DOHH2 (cell line): ENCODE measurements around the gene COL6A5.

Source experiments
- H3F3A ChIP-seq: fragments of 200-600 bp; sonication (generic), shearing (Covaris generic); 2 replicates; pipeline ENCODE4 v1.6.0; 2016; ENCODE audit warnings: antibody characterized with exemption, mild to moderate bottlenecking; ENCODE audit not compliant: control insufficient read depth, insufficient read depth
- H3K27ac ChIP-seq: fragments of 200-600 bp; sonication (generic); 2 replicates; pipeline ENCODE4 v1.5.1; 2014; ENCODE audit warnings: low read depth, mild to moderate bottlenecking, low read length, moderate library complexity
- H3K27me3 ChIP-seq: fragments of 200-600 bp; sonication (generic); 2 replicates; pipeline ENCODE4 v1.6.1; 2014; ENCODE audit warnings: mild to moderate bottlenecking, low read length, mixed read lengths; ENCODE audit not compliant: control insufficient read depth
- H3K36me3 ChIP-seq: fragments of 200-600 bp; sonication (generic); 2 replicates; pipeline ENCODE4 v1.6.1; 2014; ENCODE audit warnings: mild to moderate bottlenecking, low read length, moderate library complexity, mixed read lengths; ENCODE audit not compliant: control insufficient read depth
- H3K4me1 ChIP-seq: fragments of 200-600 bp; sonication (generic); 2 replicates; pipeline ENCODE4 v1.6.1; 2014; ENCODE audit warnings: mild to moderate bottlenecking, low read length, mixed read lengths; ENCODE audit not compliant: control insufficient read depth
- H3K4me2 ChIP-seq: fragments of 200-600 bp; sonication (generic); 2 replicates; pipeline ENCODE4 v1.6.0; 2014; ENCODE audit warnings: mild to moderate bottlenecking, low read length, moderate library complexity
- H3K4me3 ChIP-seq: fragments of 200-600 bp; sonication (generic); 2 replicates; pipeline ENCODE4 v1.5.1; 2014; ENCODE audit warnings: mild to moderate bottlenecking, low read length, mixed read lengths
- H3K79me2 ChIP-seq: fragments of 200-600 bp; sonication (generic); 2 replicates; pipeline ENCODE4 v1.6.1; 2014; ENCODE audit warnings: mild to moderate bottlenecking, low read length, mixed read lengths; ENCODE audit not compliant: control insufficient read depth
- H3K9me2 ChIP-seq: fragments of 200-600 bp; sonication (generic); replicated peaks from 2 replicates; pipeline ENCODE4 v1.6.1; 2014; ENCODE audit warnings: mild to moderate bottlenecking, low read length, mixed read lengths; ENCODE audit not compliant: control insufficient read depth
- H3K9me3 ChIP-seq: fragments of 200-600 bp; sonication (generic); 2 replicates; pipeline ENCODE4 v1.6.1; 2014; ENCODE audit warnings: antibody characterized with exemption, low read length, mixed read lengths; ENCODE audit not compliant: control insufficient read depth, insufficient read depth
- H4K20me1 ChIP-seq: fragments of 200-600 bp; sonication (generic); 2 replicates; pipeline ENCODE4 v1.6.0; 2014; ENCODE audit warnings: low read depth, mild to moderate bottlenecking, antibody characterized with exemption, low read length, moderate library complexity; ENCODE audit not compliant: control insufficient read depth, insufficient read depth
- CTCF ChIP-seq: fragments of 200-600 bp; sonication (generic); IDR thresholded peaks from one replicate; pipeline ENCODE4 v1.5.1; 2014; ENCODE audit warnings: antibody characterized with exemption, mild to moderate bottlenecking, low read depth, low read length; ENCODE audit not compliant: poor library complexity, severe bottlenecking
- EZH2phosphoT487 ChIP-seq: fragments of 200-600 bp; sonication (generic); IDR thresholded peaks from 2 replicates; pipeline ENCODE4 v1.6.1; 2017; ENCODE audit warnings: borderline replicate concordance, mild to moderate bottlenecking, antibody characterized with exemption, low read length, moderate library complexity, mixed read lengths

The COL6A5 gene

GRCh38 chr3:130374908-130375307 is 29.4 kb downstream of the COL6A5 start:
- TF ChIP-seq EZH2phosphoT487 (no peak), CTCF (no peak)
- Histone ChIP-seq H3K4me2 (no peak overlapping the region), H4K20me1 (no peaks in the 10 kb centered on the region), H3K9me2 (no peaks in the 10 kb centered on the region; the same call in 1 of the 2 replicates), H3F3A (no peaks in the 10 kb centered on the region), H3K4me1 (no peaks in the 10 kb centered on the region), H3K27me3 (no peaks in the 10 kb centered on the region), H3K4me3 (no peak overlapping the region), H3K9me3 (no peaks in the 10 kb centered on the region), H3K79me2 (no peaks in the 10 kb centered on the region), H3K27ac (no peak overlapping the region), H3K36me3 (no peaks in the 10 kb centered on the region)

GRCh38 chr3:130377960-130378676 is 32.6 kb downstream of the COL6A5 start:
- no peaks in the 10 kb centered on the region for H3F3A ChIP-seq
- H3K36me3 ChIP-seq: no peaks in the 10 kb centered on the region
- H3K9me3 ChIP-seq: no peaks in the 10 kb centered on the region
- no peak overlapping the region for H3K4me2 ChIP-seq
- no peak overlapping the region for H3K4me3 ChIP-seq
- no peaks in the 10 kb centered on the region; the same call in 1 of the 2 replicates for H3K9me2 ChIP-seq
- no peaks in the 10 kb centered on the region for H3K4me1 ChIP-seq
- no peaks in the 10 kb centered on the region for H3K79me2 ChIP-seq
- TF ChIP-seq CTCF (no peak), EZH2phosphoT487 (no peak)
- no peak overlapping the region for H3K27ac ChIP-seq
- no peaks in the 10 kb centered on the region for H4K20me1 ChIP-seq
- H3K27me3 ChIP-seq: no peaks in the 10 kb centered on the region

GRCh38 chr3:130378677-130379191 is 33.3 kb downstream of the COL6A5 start:
- Histone ChIP-seq H3K27me3 (no peaks in the 10 kb centered on the region), H3K36me3 (no peaks in the 10 kb centered on the region), H3K79me2 (no peaks in the 10 kb centered on the region), H3F3A (no peaks in the 10 kb centered on the region), H3K9me3 (no peaks in the 10 kb centered on the region), H3K4me1 (no peaks in the 10 kb centered on the region), H3K4me2 (no peak overlapping the region), H3K4me3 (no peak overlapping the region), H3K9me2 (no peaks in the 10 kb centered on the region; the same call in 1 of the 2 replicates), H4K20me1 (no peaks in the 10 kb centered on the region), H3K27ac (no peak overlapping the region)
- TF ChIP-seq EZH2phosphoT487 (no peak), CTCF (no peak)
